ENCODE data around the gene EGR1. TPM values are rescaled to one million over a fixed set of nuclear protein-coding genes. Genes with fewer than 3 reads are reported as not detected.

Gene EGR1
- total and polyA plus RNA-seq, 8 donors, result 7.7 to 83.9 (median 37.8) TPM

GRCh38 chr5:138491669-138492559 lies 26.6 kb downstream of the EGR1 start:
- intact Hi-C loops (cut with DNase I; ENCODE audit: low total_unique reads), result no loop called here
- Histone ChIP-seq H3K4me3 (peak overlapping the region; percentile 53 to 67 (median 57)), H3K27ac (peak overlapping the region in 4 of 5 donors; percentile 9 to 82 (median 74)), H3K27me3 (peaks cover 0 to 25% (median 7%) of the 10 kb centered on the region in 3 donors), H3K9me3 (no peaks in the 10 kb centered on the region), H3K4me1 (peaks cover 25 to 44% (median 38%) of the 10 kb centered on the region in 4 donors), H3K36me3 (no peaks in the 10 kb centered on the region)
- WGBS, 5 donors, result 0 to 8% (median 3%) methylated on average over 5 to 93 of the region's 93 CpGs
- TF ChIP-seq POLR2AphosphoS5 (IDR thresholded peaks at IDR 0.05), result peak in 2 of 3 donors; percentile 26 to 50
- TF ChIP-seq POLR2A (IDR thresholded peaks at IDR 0.05), result no peak
- no peak for TF ChIP-seq EP300 (IDR thresholded peaks at IDR 0.05)
- TF ChIP-seq CTCF (IDR thresholded peaks at IDR 0.05), result no peak
- DNase-seq, result peak; percentile 93 to 97

GRCh38 chr5:138492560-138493045 lies 27.3 kb downstream of the EGR1 start:
- peaks cover 0 to 25% (median 7%) of the 10 kb centered on the region in 3 donors for H3K27me3 ChIP-seq
- no peak for DNase-seq
- 25 to 44% (median 33%) methylated on average over 10 of the region's 10 CpGs for WGBS, 5 donors
- no peaks in the 10 kb centered on the region for H3K9me3 ChIP-seq
- H3K4me3 ChIP-seq, result peak overlapping the region; percentile 53 to 67 (median 57)
- peak overlapping the region in 4 of 5 donors; percentile 9 to 82 (median 74) for H3K27ac ChIP-seq
- peaks cover 25 to 44% (median 38%) of the 10 kb centered on the region in 4 donors for H3K4me1 ChIP-seq
- no peaks in the 10 kb centered on the region for H3K36me3 ChIP-seq
- intact Hi-C loops (cut with DNase I; ENCODE audit: low total_unique reads), result no loop called here
- no peak for TF ChIP-seq POLR2AphosphoS5 (IDR thresholded peaks at IDR 0.05)
- TF ChIP-seq POLR2A (IDR thresholded peaks at IDR 0.05), result no peak
- TF ChIP-seq CTCF (IDR thresholded peaks at IDR 0.05), result no peak
- TF ChIP-seq EP300 (IDR thresholded peaks at IDR 0.05), result no peak

GRCh38 chr5:138495351-138495750 lies 30.1 kb downstream of the EGR1 start:
- DNase-seq, result no peak
- intact Hi-C loops (cut with DNase I; ENCODE audit: low total_unique reads), result no loop called here
- Histone ChIP-seq H3K36me3 (no peaks in the 10 kb centered on the region), H3K4me1 (peaks cover 19 to 25% (median 22%) of the 10 kb centered on the region in 4 donors), H3K27ac (no peak overlapping the region), H3K27me3 (peaks cover 0 to 14% (median 7%) of the 10 kb centered on the region in 3 donors), H3K4me3 (no peak overlapping the region), H3K9me3 (no peaks in the 10 kb centered on the region)
- WGBS, 5 donors, result 78 to 85% (median 79%) methylated on average over 7 of the region's 7 CpGs
- no peak for TF ChIP-seq CTCF (IDR thresholded peaks at IDR 0.05)
- no peak for TF ChIP-seq POLR2AphosphoS5 (IDR thresholded peaks at IDR 0.05)
- no peak for TF ChIP-seq EP300 (IDR thresholded peaks at IDR 0.05)
- no peak for TF ChIP-seq POLR2A (IDR thresholded peaks at IDR 0.05)

GRCh38 chr5:138498376-138498775 lies 33.1 kb downstream of the EGR1 start:
- Histone ChIP-seq H3K27me3 (no peaks in the 10 kb centered on the region), H3K36me3 (no peaks in the 10 kb centered on the region), H3K4me3 (no peak overlapping the region), H3K27ac (no peak overlapping the region), H3K4me1 (peaks cover 0 to 9% (median 2%) of the 10 kb centered on the region in 4 donors), H3K9me3 (no peaks in the 10 kb centered on the region)
- intact Hi-C loops (cut with DNase I; ENCODE audit: low total_unique reads), result no loop called here
- WGBS, 5 donors, result 29 to 38% (median 33%) methylated on average over 4 of the region's 4 CpGs
- TF ChIP-seq CTCF (IDR thresholded peaks at IDR 0.05) (no peak), POLR2AphosphoS5 (IDR thresholded peaks at IDR 0.05) (no peak), EP300 (IDR thresholded peaks at IDR 0.05) (no peak), POLR2A (IDR thresholded peaks at IDR 0.05) (no peak)
- DNase-seq, result no peak

All from stomach (tissue), 9 donors.